NT2/D1 (cell line): ENCODE results near the gene PLA2R1.

Experiments
- DNase-seq: peaks from one replicate; pipeline ENCODE4 v3.0.0-alpha.2; 2011; ENCODE audit warnings: low read depth, low spot score
- H3K27me3 ChIP-seq: 2 replicates; pipeline ENCODE4 v1.6.0; 2011; ENCODE audit warnings: mild to moderate bottlenecking; ENCODE audit not compliant: insufficient read length, insufficient read depth
- H3K36me3 ChIP-seq: 2 replicates; pipeline ENCODE4 v1.6.1; 2011; ENCODE audit warnings: mild to moderate bottlenecking, low read length, mixed read lengths; ENCODE audit not compliant: insufficient read depth, insufficient read length
- H3K4me1 ChIP-seq: 2 replicates; pipeline ENCODE4 v1.5.1; 2011; ENCODE audit not compliant: insufficient read depth, insufficient read length
- H3K4me3 ChIP-seq: 2 replicates; pipeline ENCODE4 v1.5.1; 2011; ENCODE audit warnings: low read depth; ENCODE audit not compliant: insufficient read length
- H3K9ac ChIP-seq: 2 replicates; pipeline ENCODE4 v1.6.0; 2011; ENCODE audit warnings: low read depth; ENCODE audit not compliant: insufficient read length
- H3K9me3 ChIP-seq: 2 replicates; pipeline ENCODE4 v1.5.1; 2011; ENCODE audit warnings: mild to moderate bottlenecking, low read length; ENCODE audit not compliant: insufficient read depth
- SUZ12 ChIP-seq: IDR thresholded peaks from 2 replicates; pipeline ENCODE4 v1.6.1; 2011; ENCODE audit not compliant: insufficient read length, insufficient read depth; ENCODE audit errors: extremely low read depth
- YY1 ChIP-seq: IDR thresholded peaks from 2 replicates; pipeline ENCODE4 v1.6.1; 2011; ENCODE audit not compliant: insufficient read length, insufficient read depth
- ZNF274 ChIP-seq: IDR thresholded peaks from 2 replicates; pipeline ENCODE4 v1.6.1; 2011; ENCODE audit warnings: mild to moderate bottlenecking, low read depth, low read length

Gene PLA2R1

GRCh38 chr2:159925975-159926374 is 136.4 kb downstream of the PLA2R1 start:
- Histone ChIP-seq H3K27me3 (peaks cover 5% of the 10 kb centered on the region), H3K9me3 (0 out of 2 replicates have a peak, but pooled peaks cover 6% of the 10 kb centered on the region), H3K36me3 (no peaks in the 10 kb centered on the region), H3K9ac (no peak overlapping the region), H3K4me1 (no peaks in the 10 kb centered on the region), H3K4me3 (no peak overlapping the region)
- no peak for DNase-seq
- TF ChIP-seq ZNF274 (no peak), SUZ12 (no peak), YY1 (no peak)

GRCh38 chr2:159922563-159922962 is 139.9 kb downstream of the PLA2R1 start:
- TF ChIP-seq SUZ12: no peak
- no peak for TF ChIP-seq YY1
- no peak for TF ChIP-seq ZNF274

GRCh38 chr2:159921752-159922404 is 140.5 kb downstream of the PLA2R1 start:
- H3K4me3 ChIP-seq: no peak overlapping the region
- peaks cover 8% of the 10 kb centered on the region for H3K27me3 ChIP-seq
- H3K36me3 ChIP-seq: no peaks in the 10 kb centered on the region
- H3K9ac ChIP-seq: no peak overlapping the region
- TF ChIP-seq SUZ12: no peak
- no peak for TF ChIP-seq ZNF274
- TF ChIP-seq YY1: no peak
- DNase-seq: peak; percentile 80
- H3K9me3 ChIP-seq: no peaks in the 10 kb centered on the region
- no peaks in the 10 kb centered on the region for H3K4me1 ChIP-seq

More at GRCh38 chr2:159922563-159922962, 139.9 kb downstream of the PLA2R1 start:
- no peak overlapping the region for H3K9ac ChIP-seq
- H3K4me3 ChIP-seq: no peak overlapping the region
- peaks cover 8% of the 10 kb centered on the region for H3K27me3 ChIP-seq
- H3K36me3 ChIP-seq: no peaks in the 10 kb centered on the region
- H3K9me3 ChIP-seq: no peaks in the 10 kb centered on the region
- no peaks in the 10 kb centered on the region for H3K4me1 ChIP-seq
- DNase-seq: no peak

GRCh38 chr2:159916511-159916910 is 145.9 kb downstream of the PLA2R1 start:
- DNase-seq: no peak
- no peak for TF ChIP-seq YY1
- TF ChIP-seq ZNF274: no peak
- TF ChIP-seq SUZ12: no peak
- no peaks in the 10 kb centered on the region for H3K4me1 ChIP-seq

GRCh38 chr2:159913900-159914299 is 148.5 kb downstream of the PLA2R1 start:
- Histone ChIP-seq H3K9ac (no peak overlapping the region), H3K4me1 (no peaks in the 10 kb centered on the region), H3K9me3 (no peaks in the 10 kb centered on the region), H3K36me3 (no peaks in the 10 kb centered on the region), H3K27me3 (no peaks in the 10 kb centered on the region), H3K4me3 (no peak overlapping the region)
- TF ChIP-seq SUZ12 (no peak), YY1 (no peak), ZNF274 (no peak)
- no peak for DNase-seq

More at GRCh38 chr2:159916511-159916910, 145.9 kb downstream of the PLA2R1 start:
- H3K27me3 ChIP-seq: peaks cover 8% of the 10 kb centered on the region
- H3K4me3 ChIP-seq: no peak overlapping the region
- H3K9ac ChIP-seq: no peak overlapping the region
- no peaks in the 10 kb centered on the region for H3K9me3 ChIP-seq
- no peaks in the 10 kb centered on the region for H3K36me3 ChIP-seq

GRCh38 chr2:159912580-159912979 is 149.8 kb downstream of the PLA2R1 start:
- Histone ChIP-seq H3K36me3 (no peaks in the 10 kb centered on the region), H3K9me3 (no peaks in the 10 kb centered on the region), H3K4me1 (no peaks in the 10 kb centered on the region), H3K4me3 (no peak overlapping the region), H3K27me3 (no peaks in the 10 kb centered on the region), H3K9ac (no peak overlapping the region)
- TF ChIP-seq ZNF274 (no peak), YY1 (no peak), SUZ12 (no peak)
- no peak for DNase-seq

GRCh38 chr2:159910951-159911350 is 151.5 kb downstream of the PLA2R1 start:
- DNase-seq: no peak
- Histone ChIP-seq H3K9ac (no peak overlapping the region), H3K27me3 (no peaks in the 10 kb centered on the region), H3K4me3 (no peak overlapping the region), H3K4me1 (no peaks in the 10 kb centered on the region), H3K36me3 (no peaks in the 10 kb centered on the region), H3K9me3 (no peaks in the 10 kb centered on the region)
- TF ChIP-seq SUZ12 (no peak), YY1 (no peak), ZNF274 (no peak)

GRCh38 chr2:159908623-159909022 is 153.8 kb downstream of the PLA2R1 start:
- H3K4me3 ChIP-seq: no peak overlapping the region
- no peaks in the 10 kb centered on the region for H3K9me3 ChIP-seq
- H3K36me3 ChIP-seq: no peaks in the 10 kb centered on the region
- no peaks in the 10 kb centered on the region for H3K4me1 ChIP-seq
- DNase-seq: no peak
- H3K27me3 ChIP-seq: peaks cover 19% of the 10 kb centered on the region
- TF ChIP-seq ZNF274 (no peak), YY1 (no peak), SUZ12 (no peak)
- no peak overlapping the region for H3K9ac ChIP-seq
